ENCODE measurements around the gene PSEN2.

DNA sequence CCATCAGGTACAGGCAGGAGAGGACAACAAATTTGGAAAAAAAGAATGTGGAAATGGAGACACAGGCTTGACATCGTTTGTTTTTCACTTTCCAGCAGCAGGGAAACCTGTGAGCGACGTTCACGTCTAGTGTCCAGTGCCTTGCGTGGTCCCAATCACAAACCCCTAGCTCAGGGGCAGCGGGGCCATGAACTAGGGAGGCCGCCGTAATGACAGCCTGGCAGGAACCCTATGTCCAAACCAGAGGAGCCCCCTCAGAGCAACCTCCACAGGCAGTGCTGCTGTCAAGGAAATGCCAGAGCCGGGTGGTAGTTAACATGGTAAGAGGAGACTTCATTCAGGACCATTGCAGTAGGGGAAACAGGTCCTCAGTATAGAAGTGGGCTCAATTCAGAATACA, 37.8 kb upstream of the PSEN2 start:
- TF ChIP-seq CTCF (conservative IDR thresholded peaks at IDR 0.05; ENCODE audit: low read length) (no peak), EZH2phosphoT487 (IDR thresholded peaks at IDR 0.05; ENCODE audit: borderline replicate concordance, low read depth, low read length) (no peak)
